Mesendoderm (in vitro differentiated cells): Measurements from ENCODE around the gene SLC38A8.

ENCODE experiments used
- DNase-seq: peaks from one replicate; pipeline ENCODE4 v3.0.0; 2013
- H2AK5ac ChIP-seq: 2 replicates; pipeline ENCODE4 v1.6.1; 2013; ENCODE audit warnings: low read length, inconsistent platforms
- H2BK120ac ChIP-seq: 2 replicates; pipeline ENCODE4 v1.6.1; 2013; ENCODE audit warnings: low read depth, mild to moderate bottlenecking, low read length, moderate library complexity, mixed read lengths
- H2BK15ac ChIP-seq: replicated peaks from 2 replicates; pipeline ENCODE4 v1.6.1; 2013; ENCODE audit warnings: low read depth, mild to moderate bottlenecking, moderate library complexity
- H2BK5ac ChIP-seq: 2 replicates; pipeline ENCODE4 v1.6.1; 2013; ENCODE audit warnings: low read length, inconsistent platforms
- H3K18ac ChIP-seq: 2 replicates; pipeline ENCODE4 v1.6.1; 2013; ENCODE audit warnings: mild to moderate bottlenecking, low read length, mixed read lengths
- H3K23ac ChIP-seq: one replicate; pipeline ENCODE4 v1.6.1; 2013; ENCODE audit warnings: low read length
- H3K27ac ChIP-seq: 2 replicates; pipeline ENCODE4 v1.5.1; 2013; ENCODE audit warnings: low read depth, mild to moderate bottlenecking, inconsistent platforms, low read length, moderate library complexity
- H3K27me3 ChIP-seq: 2 replicates; pipeline ENCODE4 v1.6.1; 2013; ENCODE audit warnings: low read length, control low read depth, mild to moderate bottlenecking, inconsistent platforms; ENCODE audit not compliant: insufficient read depth, poor library complexity
- H3K36me3 ChIP-seq: 2 replicates; pipeline ENCODE4 v1.6.1; 2013; ENCODE audit warnings: low read length, inconsistent platforms; ENCODE audit not compliant: control insufficient read depth, insufficient read depth
- H3K4ac ChIP-seq: one replicate; pipeline ENCODE4 v1.6.1; 2013; ENCODE audit warnings: low read depth, mild to moderate bottlenecking, low read length, moderate library complexity
- H3K4me1 ChIP-seq: 2 replicates; pipeline ENCODE4 v1.6.1; 2013; ENCODE audit warnings: low read depth, low read length, inconsistent platforms; ENCODE audit not compliant: control insufficient read depth
- H3K4me2 ChIP-seq: 2 replicates; pipeline ENCODE4 v1.6.1; 2013; ENCODE audit warnings: low read length
- H3K4me3 ChIP-seq: 2 replicates; pipeline ENCODE4 v1.5.1; 2013; ENCODE audit warnings: mild to moderate bottlenecking, low read length
- H3K56ac ChIP-seq: one replicate; pipeline ENCODE4 v1.6.1; 2013; ENCODE audit warnings: low read length
- H3K79me1 ChIP-seq: 2 replicates; pipeline ENCODE4 v1.6.1; 2013; ENCODE audit warnings: low read length, inconsistent platforms
- H3K79me2 ChIP-seq: 2 replicates; pipeline ENCODE4 v1.6.1; 2013; ENCODE audit warnings: mild to moderate bottlenecking, low read length; ENCODE audit not compliant: control insufficient read depth, insufficient read depth
- H3K9ac ChIP-seq: 2 replicates; pipeline ENCODE4 v1.6.1; 2013; ENCODE audit warnings: low read length, inconsistent platforms
- H4K5ac ChIP-seq: one replicate; pipeline ENCODE4 v1.6.1; 2013; ENCODE audit warnings: low read length
- H4K8ac ChIP-seq: one replicate; pipeline ENCODE4 v1.6.1; 2013; ENCODE audit warnings: low read depth, mild to moderate bottlenecking, control low read depth, low read length, moderate library complexity
- WGBS: extraction: QIAGEN DNeasy Blood & Tissue Kit; methylation state at CpG from one replicate; pipeline ENCODE4 v1.1.7; 2013; ENCODE audit warnings: low lambda C conversion rate, missing lambda C conversion rate; ENCODE audit not compliant: insufficient coverage; ENCODE audit errors: extremely low coverage; 5-methylcytosine and 5-hydroxymethylcytosine counted together

SLC38A8 gene

GRCh38 chr16:84061236-84061819 lies 18.7 kb upstream of the SLC38A8 start:
- H2BK15ac ChIP-seq: no peak overlapping the region
- WGBS: no CpG with 5 or more reads among the region's 7 CpGs
- H3K56ac ChIP-seq: no peak overlapping the region
- no peak overlapping the region for H3K4me2 ChIP-seq
- H3K4me3 ChIP-seq: no peak overlapping the region
- DNase-seq: no peak
- no peak overlapping the region for H2BK5ac ChIP-seq
- H2AK5ac ChIP-seq: no peak overlapping the region
- H3K9ac ChIP-seq: no peak overlapping the region
- H3K27me3 ChIP-seq: no peaks in the 10 kb centered on the region
- H3K18ac ChIP-seq: no peak overlapping the region
- no peak overlapping the region for H4K5ac ChIP-seq
- H3K23ac ChIP-seq: no peak overlapping the region
- no peak overlapping the region for H4K8ac ChIP-seq
- no peak overlapping the region for H3K27ac ChIP-seq
- H3K79me1 ChIP-seq: no peaks in the 10 kb centered on the region
- H3K4ac ChIP-seq: no peak overlapping the region
- no peak overlapping the region for H2BK120ac ChIP-seq
- H3K36me3 ChIP-seq: peaks cover 5% of the 10 kb centered on the region
- H3K4me1 ChIP-seq: peaks cover 3% of the 10 kb centered on the region
- no peaks in the 10 kb centered on the region for H3K79me2 ChIP-seq

DNA sequence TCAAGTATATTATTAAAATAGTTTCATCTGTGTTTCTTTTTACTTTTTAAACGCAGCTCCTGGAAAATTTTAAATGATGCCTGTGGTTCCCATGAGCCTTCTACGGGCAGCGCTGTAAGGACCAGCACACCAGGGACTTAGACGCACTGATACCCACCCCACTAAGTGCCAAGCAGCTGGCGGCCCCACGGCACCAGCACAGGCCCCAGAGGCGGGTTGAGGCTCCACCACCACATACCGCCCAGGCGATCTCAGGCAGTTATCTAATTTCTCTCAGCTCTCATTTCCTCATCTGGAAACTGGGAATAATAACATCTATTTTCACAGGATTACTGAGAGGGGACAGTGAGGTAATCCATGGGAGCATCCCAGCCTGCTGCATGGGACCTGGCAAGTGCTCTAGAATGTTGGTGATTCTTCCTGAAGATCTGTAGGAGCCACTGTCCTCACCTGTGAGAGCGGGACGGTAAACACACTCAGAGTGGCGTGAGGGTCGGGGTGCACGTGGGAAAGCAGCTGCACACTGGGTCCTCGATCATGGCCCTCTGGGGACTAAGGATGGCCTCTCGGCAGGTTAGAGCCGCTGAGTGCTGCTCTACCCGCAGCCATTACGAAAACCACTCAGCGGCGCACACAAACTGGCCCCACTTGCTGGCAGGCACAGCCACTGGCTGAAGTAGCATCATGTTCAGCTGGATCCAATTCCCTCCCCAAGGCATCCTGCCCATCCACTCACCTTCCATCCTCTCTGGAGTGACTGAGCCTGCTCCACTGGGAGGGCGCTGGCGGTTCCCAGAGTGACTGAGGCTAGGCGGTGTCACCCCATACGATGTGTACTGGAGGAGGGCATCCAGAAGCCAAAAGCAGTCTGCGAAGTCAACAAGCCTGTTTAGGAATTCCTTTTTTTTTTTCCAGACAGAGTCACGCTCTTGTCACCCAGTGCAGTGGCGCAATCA lies 17.6 kb upstream of the SLC38A8 start:
- Histone ChIP-seq H3K4me2 (no peak overlapping the region), H4K5ac (no peak overlapping the region), H3K4me3 (no peak overlapping the region), H2BK5ac (no peak overlapping the region), H3K9ac (no peak overlapping the region), H3K4ac (no peak overlapping the region), H3K27me3 (no peaks in the 10 kb centered on the region), H3K56ac (no peak overlapping the region), H3K36me3 (peaks cover 4% of the 10 kb centered on the region), H3K23ac (no peak overlapping the region), H3K79me1 (no peaks in the 10 kb centered on the region), H3K4me1 (peaks cover 3% of the 10 kb centered on the region), H2BK120ac (no peak overlapping the region), H3K18ac (no peak overlapping the region), H2BK15ac (no peak overlapping the region), H3K27ac (no peak overlapping the region), H4K8ac (no peak overlapping the region), H3K79me2 (no peaks in the 10 kb centered on the region), H2AK5ac (no peak overlapping the region)
- DNase-seq: no peak
- WGBS: no CpG with 5 or more reads among the region's 28 CpGs

- no peak overlapping the region for H3K4me3 ChIP-seq
- no peak for DNase-seq
- H3K18ac ChIP-seq: no peak overlapping the region
- H2BK5ac ChIP-seq: no peak overlapping the region
- H2BK120ac ChIP-seq: no peak overlapping the region
- no peaks in the 10 kb centered on the region for H3K79me1 ChIP-seq
- no peak overlapping the region for H3K4me2 ChIP-seq
- no peak overlapping the region for H2AK5ac ChIP-seq
- H3K9ac ChIP-seq: no peak overlapping the region
- peaks cover 4% of the 10 kb centered on the region for H3K36me3 ChIP-seq
- no peaks in the 10 kb centered on the region for H3K27me3 ChIP-seq
- no peaks in the 10 kb centered on the region for H3K79me2 ChIP-seq
- WGBS: no CpG with 5 or more reads among the region's 11 CpGs
- no peak overlapping the region for H3K4ac ChIP-seq
- no peak overlapping the region for H2BK15ac ChIP-seq
- H3K56ac ChIP-seq: no peak overlapping the region
- H4K8ac ChIP-seq: no peak overlapping the region
- no peak overlapping the region for H3K27ac ChIP-seq
- H3K4me1 ChIP-seq: peaks cover 3% of the 10 kb centered on the region
- H4K5ac ChIP-seq: no peak overlapping the region
- H3K23ac ChIP-seq: no peak overlapping the region
These were observed 16.5 kb upstream of the SLC38A8 start for GRCh38 chr16:84059111-84059510.

DNA sequence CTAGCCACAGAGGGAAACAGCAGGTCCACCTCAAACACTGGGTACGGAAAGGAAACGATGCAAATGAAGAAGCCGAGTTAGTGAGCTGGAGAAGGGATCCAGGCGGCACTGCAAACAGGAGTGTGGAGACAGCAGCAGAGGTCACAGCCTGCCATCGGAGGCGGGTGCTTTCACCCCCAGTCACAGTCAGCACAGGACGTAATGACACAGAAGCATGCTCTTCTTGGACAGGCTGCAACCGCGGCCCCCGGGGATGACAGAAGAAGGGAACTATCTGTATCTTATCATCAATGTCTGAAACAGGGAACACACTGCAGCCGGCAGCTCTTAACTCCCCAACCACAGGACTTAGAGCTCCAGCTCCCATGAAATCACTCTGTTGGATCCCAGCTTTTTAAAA lies 16.1 kb upstream of the SLC38A8 start:
- Histone ChIP-seq H3K27ac (no peak overlapping the region), H2BK120ac (no peak overlapping the region), H3K79me1 (no peaks in the 10 kb centered on the region), H2AK5ac (no peak overlapping the region), H3K4me1 (peaks cover 3% of the 10 kb centered on the region), H2BK5ac (no peak overlapping the region), H2BK15ac (no peak overlapping the region), H3K36me3 (peaks cover 4% of the 10 kb centered on the region), H3K79me2 (no peaks in the 10 kb centered on the region), H3K4ac (no peak overlapping the region), H4K5ac (no peak overlapping the region), H3K9ac (no peak overlapping the region), H3K4me2 (no peak overlapping the region), H3K4me3 (no peak overlapping the region), H3K56ac (no peak overlapping the region), H3K18ac (no peak overlapping the region), H3K27me3 (no peaks in the 10 kb centered on the region), H4K8ac (no peak overlapping the region), H3K23ac (no peak overlapping the region)
- WGBS: no CpG with 5 or more reads among the region's 11 CpGs
- DNase-seq: no peak

DNA sequence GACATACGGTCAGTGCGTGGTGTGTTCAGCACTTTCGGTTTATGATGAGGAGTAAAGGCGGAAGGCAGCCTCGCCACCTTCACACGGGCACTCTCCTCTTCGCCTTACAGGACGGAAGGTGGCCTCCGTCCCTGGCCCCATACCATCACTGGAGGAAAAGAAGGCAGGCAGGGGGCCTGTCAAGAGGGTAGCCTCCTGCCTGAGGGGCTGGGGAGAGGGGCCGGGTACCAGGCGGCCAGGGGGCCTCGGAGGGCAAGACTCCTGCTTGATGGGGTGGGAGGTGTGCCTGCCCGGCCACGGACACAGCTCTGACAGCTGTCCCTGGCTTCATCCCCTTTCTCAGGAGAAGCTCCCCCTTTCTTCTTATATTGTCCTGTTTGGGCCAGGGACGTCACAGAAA lies 15.6 kb upstream of the SLC38A8 start:
- no peak for DNase-seq
- Histone ChIP-seq H3K4me2 (no peak overlapping the region), H3K79me2 (no peaks in the 10 kb centered on the region), H3K9ac (no peak overlapping the region), H4K5ac (no peak overlapping the region), H2BK5ac (no peak overlapping the region), H3K4me3 (no peak overlapping the region), H3K18ac (no peak overlapping the region), H3K36me3 (peaks cover 4% of the 10 kb centered on the region), H3K27me3 (no peaks in the 10 kb centered on the region), H3K4ac (no peak overlapping the region), H2BK15ac (no peak overlapping the region), H2BK120ac (no peak overlapping the region), H2AK5ac (no peak overlapping the region), H3K23ac (no peak overlapping the region), H3K79me1 (no peaks in the 10 kb centered on the region), H4K8ac (no peak overlapping the region), H3K56ac (no peak overlapping the region), H3K4me1 (peaks cover 3% of the 10 kb centered on the region), H3K27ac (no peak overlapping the region)
- no CpG with 5 or more reads among the region's 15 CpGs for WGBS
